CD4-positive, alpha-beta T cell (primary cell): Measurements from ENCODE around the gene TLCD1. TPM values are rescaled to one million over a fixed set of nuclear protein-coding genes. Genes with fewer than 3 reads are reported as not detected.

Source experiments
- ATAC-seq: fragments of 200-7000 bp; cut with Tn5 transposase; one replicate; pipeline ENCODE4 v1.10.0; 2022; ENCODE audit warnings: mild to moderate bottlenecking; ENCODE audit not compliant: poor library complexity
- CTCF ChIA-PET: fragments of 350-600 bp; sonication (Branson Sonifier 250); formaldehyde crosslinking; loops from one replicate; lab custom pipeline; 2021; ENCODE audit warnings: antibody characterized with exemption, inconsistent platforms; lab: Charles Lee
- POLR2A ChIA-PET: fragments of 350-600 bp; sonication (Branson Sonifier 250); formaldehyde crosslinking; loops from one replicate; lab custom pipeline; 2021; ENCODE audit warnings: antibody characterized with exemption, inconsistent platforms; lab: Charles Lee
- DNase-seq, 14 experiments: peaks; one replicate each; pipeline ENCODE4 v3.0.0-alpha.2; 2013 to 2020; ENCODE audit warnings: mixed read lengths in 2 of 14
- H3K27ac ChIP-seq, 2 donors: one replicate each; pipeline versions ENCODE4 v1.5.1 to v1.7.0; 2013; ENCODE audit warnings: low read length in 2 of 2, low read depth in 1 of 2, mild to moderate bottlenecking in 1 of 2
- H3K27me3 ChIP-seq, 2 experiments: 1 replicate in 1 of 2; 2 replicates in 1 of 2; pipeline versions ENCODE4 v1.6.1 to v1.7.0; 2013; ENCODE audit warnings: low read length in 2 of 2, control low read depth in 1 of 2, mild to moderate bottlenecking in 1 of 2, moderate library complexity in 1 of 2; ENCODE audit not compliant: insufficient read depth in 2 of 2, control insufficient read depth in 1 of 2
- H3K36me3 ChIP-seq: one replicate; pipeline ENCODE4 v1.6.1; 2013; ENCODE audit warnings: low read length, control low read depth; ENCODE audit not compliant: insufficient read depth
- H3K4me1 ChIP-seq: one replicate; pipeline ENCODE4 v1.6.1; 2013; ENCODE audit warnings: low read length, control low read depth; ENCODE audit not compliant: insufficient read depth
- H3K4me3 ChIP-seq: one replicate; pipeline ENCODE4 v1.5.1; 2013; ENCODE audit warnings: mild to moderate bottlenecking, low read length, moderate library complexity
- H3K9me3 ChIP-seq, 2 experiments: 1 replicate in 1 of 2; 2 replicates in 1 of 2; pipeline versions ENCODE4 v1.6.1 to v1.7.0; 2013; ENCODE audit warnings: low read length in 2 of 2, mild to moderate bottlenecking in 2 of 2, control low read depth in 1 of 2, moderate library complexity in 1 of 2; ENCODE audit not compliant: control insufficient read depth in 1 of 2, insufficient read depth in 1 of 2
- H3K27ac Mint-ChIP-seq: one replicate; pipeline ENCODE4 v1.8.0; 2020; ENCODE audit warnings: mixed read lengths
- H3K27me3 Mint-ChIP-seq: one replicate; pipeline ENCODE4 v1.8.0; 2021; ENCODE audit warnings: mixed read lengths
- H3K36me3 Mint-ChIP-seq: one replicate; pipeline ENCODE4 v1.8.0; 2021; ENCODE audit warnings: low read depth, mixed read lengths
- H3K4me1 Mint-ChIP-seq: one replicate; pipeline ENCODE4 v1.8.0; 2021; ENCODE audit warnings: low read depth, mixed read lengths
- H3K4me3 Mint-ChIP-seq: one replicate; pipeline ENCODE4 v1.8.0; 2020; ENCODE audit warnings: mild to moderate bottlenecking, mixed read lengths
- H3K9me3 Mint-ChIP-seq: one replicate; pipeline ENCODE4 v1.8.0; 2020; ENCODE audit warnings: mixed read lengths
- intact Hi-C, 2 experiments: fragments of 100-400 bp; cut with DNase I in 1 of 2; cut with micrococcal nuclease in 1 of 2; formaldehyde crosslinking; loops; one replicate each; pipeline versions ENCODE4 v1.15.1 to v1.9.0; 2023 to 2025; cut with DNase I, micrococcal nuclease
- total RNA-seq, 174 experiments: library from RNA in 2 of 174; stranded (reverse) in 2 of 174; gene quantifications; one replicate each; pipeline ENCODE4 v1.2.3 and lab custom pipeline; 2021 to 2026
- TF ChIP-seq, protein P1 (sequence below): fragments of 200-600 bp; IDR thresholded peaks from one replicate; pipeline ENCODE4 v1.8.0; 2022; ENCODE audit warnings: antibody characterized with exemption, mild to moderate bottlenecking

TLCD1 gene
- total RNA-seq, 2 experiments from 2014 or later = 0.39 to 0.60 TPM

DNA sequence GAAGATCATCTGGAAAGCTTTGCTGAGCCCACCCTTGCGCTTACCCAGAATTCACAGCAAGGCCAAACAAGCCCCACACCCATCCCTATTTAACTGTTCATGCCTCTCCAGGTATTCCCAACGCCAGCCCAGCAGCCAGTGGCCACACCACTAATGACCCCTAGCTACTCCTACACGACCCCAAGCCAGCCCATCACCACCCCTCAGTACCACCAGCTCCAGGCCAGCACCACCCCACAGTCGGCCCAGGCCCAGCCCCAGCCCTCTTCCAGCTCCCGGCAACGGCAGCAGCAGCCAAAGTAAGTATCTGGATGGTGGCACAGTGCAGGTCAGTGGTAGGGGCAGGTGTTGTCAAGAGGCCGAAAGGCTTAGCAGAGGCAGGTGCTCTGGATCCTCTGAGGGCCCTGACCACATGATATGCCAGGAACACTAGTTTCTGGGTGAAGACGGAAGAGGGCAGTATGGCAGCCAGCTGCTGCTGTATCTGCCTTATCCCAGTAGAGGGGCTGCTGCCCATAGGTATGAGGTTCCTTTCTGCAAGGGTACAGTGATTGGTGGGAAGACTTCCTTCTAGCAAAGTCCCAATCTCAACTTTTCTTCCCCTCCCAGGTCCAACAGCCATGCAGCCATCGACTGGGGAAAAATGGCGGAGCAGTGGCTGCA lies 25.1 kb downstream of the TLCD1 start:
- Mint-ChIP-seq H3K4me1 (no peaks in the 10 kb centered on the region), H3K36me3 (peaks cover 80% of the 10 kb centered on the region), H3K4me3 (no peak overlapping the region), H3K27me3 (no peaks in the 10 kb centered on the region), H3K9me3 (no peaks in the 10 kb centered on the region), H3K27ac (no peak overlapping the region)
- H3K4me3 ChIP-seq = no peak overlapping the region
- intact Hi-C loops = no loop called here
- no peaks in the 10 kb centered on the region for H3K27me3 ChIP-seq
- POLR2A ChIA-PET = interaction anchor here (1.7 kb wide), 1 partner anchor 11 kb away, joined by 6 read pairs; the partner anchor contains the start of gene PROCA1
- H3K4me1 ChIP-seq = no peaks in the 10 kb centered on the region
- TF ChIP-seq, protein P1, sequence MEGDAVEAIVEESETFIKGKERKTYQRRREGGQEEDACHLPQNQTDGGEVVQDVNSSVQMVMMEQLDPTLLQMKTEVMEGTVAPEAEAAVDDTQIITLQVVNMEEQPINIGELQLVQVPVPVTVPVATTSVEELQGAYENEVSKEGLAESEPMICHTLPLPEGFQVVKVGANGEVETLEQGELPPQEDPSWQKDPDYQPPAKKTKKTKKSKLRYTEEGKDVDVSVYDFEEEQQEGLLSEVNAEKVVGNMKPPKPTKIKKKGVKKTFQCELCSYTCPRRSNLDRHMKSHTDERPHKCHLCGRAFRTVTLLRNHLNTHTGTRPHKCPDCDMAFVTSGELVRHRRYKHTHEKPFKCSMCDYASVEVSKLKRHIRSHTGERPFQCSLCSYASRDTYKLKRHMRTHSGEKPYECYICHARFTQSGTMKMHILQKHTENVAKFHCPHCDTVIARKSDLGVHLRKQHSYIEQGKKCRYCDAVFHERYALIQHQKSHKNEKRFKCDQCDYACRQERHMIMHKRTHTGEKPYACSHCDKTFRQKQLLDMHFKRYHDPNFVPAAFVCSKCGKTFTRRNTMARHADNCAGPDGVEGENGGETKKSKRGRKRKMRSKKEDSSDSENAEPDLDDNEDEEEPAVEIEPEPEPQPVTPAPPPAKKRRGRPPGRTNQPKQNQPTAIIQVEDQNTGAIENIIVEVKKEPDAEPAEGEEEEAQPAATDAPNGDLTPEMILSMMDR = no peak
- no peaks in the 10 kb centered on the region for H3K9me3 ChIP-seq
- ATAC-seq = no peak
- CTCF ChIA-PET = no interaction called here
- no peak overlapping the region for H3K27ac ChIP-seq
- no peak for DNase-seq
- peaks cover 74% of the 10 kb centered on the region for H3K36me3 ChIP-seq

DNA sequence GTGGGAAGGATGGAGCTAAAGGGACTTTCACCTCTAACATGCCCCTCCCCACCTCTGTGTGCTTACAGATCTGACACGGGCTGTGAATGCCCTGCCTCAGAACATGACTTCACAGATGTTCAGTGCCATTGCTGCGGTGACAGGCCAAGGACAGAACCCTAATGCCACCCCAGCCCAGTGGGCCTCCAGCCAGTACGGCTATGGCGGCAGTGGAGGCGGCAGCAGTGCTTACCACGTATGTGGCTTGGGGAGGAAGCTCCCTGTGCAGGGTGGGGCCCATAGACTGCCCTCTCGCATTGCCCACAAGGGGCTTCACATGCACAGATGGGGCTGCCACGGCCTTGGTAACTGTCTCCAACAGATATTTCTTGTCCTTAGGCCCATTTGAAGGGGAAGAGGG lies 25.8 kb downstream of the TLCD1 start:
- H3K4me1 Mint-ChIP-seq = no peaks in the 10 kb centered on the region
- DNase-seq (no peak), ATAC-seq (no peak)
- intact Hi-C loops = no loop called here
- peaks cover 86% of the 10 kb centered on the region for H3K36me3 Mint-ChIP-seq
- Histone ChIP-seq H3K4me3 (no peak overlapping the region), H3K27me3 (no peaks in the 10 kb centered on the region), H3K36me3 (peaks cover 81% of the 10 kb centered on the region), H3K27ac (no peak overlapping the region), H3K4me1 (no peaks in the 10 kb centered on the region), H3K9me3 (no peaks in the 10 kb centered on the region)
- H3K27me3 Mint-ChIP-seq = no peaks in the 10 kb centered on the region
- H3K9me3 Mint-ChIP-seq = no peaks in the 10 kb centered on the region
- ChIA-PET CTCF (no interaction called here), POLR2A (no interaction called here)
- H3K27ac Mint-ChIP-seq = no peak overlapping the region
- TF ChIP-seq, protein P1 = no peak
- no peak overlapping the region for H3K4me3 Mint-ChIP-seq

DNA sequence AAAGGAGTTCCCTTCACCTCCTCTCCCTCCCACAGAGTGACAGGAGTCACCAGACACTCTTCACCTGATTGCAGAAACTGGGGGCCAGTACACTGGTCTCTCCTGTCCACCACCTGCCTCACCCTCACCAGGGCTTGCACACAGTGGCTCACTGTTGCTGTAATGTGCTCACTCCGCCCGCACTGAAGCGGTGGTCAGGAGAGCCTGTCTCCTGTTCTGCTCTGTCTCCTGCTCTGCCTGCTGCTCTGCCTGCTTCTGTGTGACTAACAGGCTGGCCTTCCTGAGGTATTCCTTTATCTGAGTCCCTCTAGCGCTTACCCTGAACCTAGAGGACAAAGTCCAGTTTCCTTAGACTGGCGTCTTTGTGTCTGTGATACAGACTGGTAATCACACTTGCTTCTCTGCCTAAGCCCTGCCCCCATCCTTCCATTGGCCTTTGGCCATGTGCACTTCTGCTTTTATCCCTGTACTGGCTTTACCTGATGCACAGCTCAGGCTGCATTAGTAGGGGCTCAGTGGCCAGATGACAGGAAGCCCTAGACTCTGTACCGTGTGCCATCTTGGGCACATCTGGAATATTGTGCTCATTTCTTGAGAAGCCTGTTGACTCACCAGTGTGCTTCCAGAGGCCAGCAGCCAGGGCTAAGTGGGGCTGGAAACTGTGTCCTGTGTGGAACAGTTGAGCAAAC lies 27.6 kb downstream of the TLCD1 start:
- Mint-ChIP-seq H3K27me3 (no peaks in the 10 kb centered on the region), H3K4me1 (no peaks in the 10 kb centered on the region), H3K9me3 (no peaks in the 10 kb centered on the region), H3K36me3 (peaks cover 97% of the 10 kb centered on the region), H3K4me3 (no peak overlapping the region), H3K27ac (no peak overlapping the region)
- POLR2A ChIA-PET = no interaction called here
- Histone ChIP-seq H3K4me1 (no peaks in the 10 kb centered on the region), H3K27me3 (no peaks in the 10 kb centered on the region), H3K27ac (no peak overlapping the region), H3K4me3 (no peak overlapping the region), H3K36me3 (peaks cover 94% of the 10 kb centered on the region), H3K9me3 (no peaks in the 10 kb centered on the region)
- no peak for DNase-seq
- intact Hi-C loops = no loop called here
- CTCF ChIA-PET = interaction anchor here (0.6 kb wide), 1 partner anchor 13 kb away, joined by 3 read pairs; the partner anchor contains the start of gene PROCA1
- TF ChIP-seq, protein P1 = no peak
- ATAC-seq = no peak
